Neuronal stem cell (in vitro differentiated cells): ENCODE data around the gene CYP4F11.

ENCODE experiments used
- DNase-seq: peaks from one replicate; pipeline ENCODE4 v3.0.0-alpha.2; 2013; ENCODE audit warnings: low spot score
- H2AFZ ChIP-seq: one replicate; pipeline ENCODE4 v1.6.1; 2013; ENCODE audit warnings: mild to moderate bottlenecking, low read length, inconsistent platforms
- H2AK5ac ChIP-seq: 2 replicates; pipeline ENCODE4 v1.6.1; 2013; ENCODE audit warnings: low read depth, mild to moderate bottlenecking, inconsistent platforms, low read length, moderate library complexity, mixed read lengths
- H2BK120ac ChIP-seq: 2 replicates; pipeline ENCODE4 v1.6.1; 2013; ENCODE audit warnings: low read depth, mild to moderate bottlenecking, inconsistent platforms, low read length, moderate library complexity, mixed read lengths
- H2BK12ac ChIP-seq: one replicate; pipeline ENCODE4 v1.6.1; 2013; ENCODE audit warnings: low read length, inconsistent platforms
- H2BK15ac ChIP-seq: 2 replicates; pipeline ENCODE4 v1.6.1; 2013; ENCODE audit warnings: mild to moderate bottlenecking, low read length, inconsistent platforms, mixed read lengths
- H2BK5ac ChIP-seq: one replicate; pipeline ENCODE4 v1.6.1; 2013; ENCODE audit warnings: inconsistent platforms, mild to moderate bottlenecking, low read length, moderate library complexity
- H3K14ac ChIP-seq: one replicate; pipeline ENCODE4 v1.6.1; 2013; ENCODE audit warnings: low read length, inconsistent platforms
- H3K18ac ChIP-seq: 2 replicates; pipeline ENCODE4 v1.6.1; 2013; ENCODE audit warnings: low read length, inconsistent platforms
- H3K23ac ChIP-seq: 2 replicates; pipeline ENCODE4 v1.6.1; 2013; ENCODE audit warnings: low read depth, mild to moderate bottlenecking, mixed read lengths, low read length, inconsistent platforms; ENCODE audit not compliant: poor library complexity
- H3K27ac ChIP-seq: replicated peaks from 3 replicates; pipeline ENCODE4 v1.5.1; 2013; ENCODE audit warnings: low read length, inconsistent platforms
- H3K27me3 ChIP-seq, 3 experiments: 2 replicates each; pipeline ENCODE4 v1.6.1; 2013; ENCODE audit warnings: low read length in 3 of 3, mild to moderate bottlenecking in 2 of 3, inconsistent platforms in 1 of 3, low read depth in 1 of 3, mixed read lengths in 1 of 3, moderate library complexity in 1 of 3; ENCODE audit not compliant: control insufficient read depth in 3 of 3, insufficient read depth in 3 of 3
- H3K36me3 ChIP-seq, 2 donors: replicated peaks in 1 of 2; 2 replicates each; pipeline ENCODE4 v1.6.1; 2013; ENCODE audit warnings: low read length in 2 of 2; ENCODE audit not compliant: control insufficient read depth in 2 of 2, insufficient read depth in 2 of 2
- H3K4ac ChIP-seq: 2 replicates; pipeline ENCODE4 v1.6.1; 2013; ENCODE audit warnings: inconsistent platforms, mild to moderate bottlenecking, low read length, moderate library complexity
- H3K4me1 ChIP-seq, 2 donors: 1 replicate in 1 of 2; 2 replicates in 1 of 2; pipeline ENCODE4 v1.6.1; 2013; ENCODE audit warnings: low read length in 2 of 2, low read depth in 1 of 2; ENCODE audit not compliant: control insufficient read depth in 2 of 2, insufficient read depth in 1 of 2
- H3K4me2 ChIP-seq: one replicate; pipeline ENCODE4 v1.6.1; 2013; ENCODE audit warnings: mild to moderate bottlenecking, low read length, inconsistent platforms; ENCODE audit not compliant: insufficient read depth, poor library complexity, severe bottlenecking
- H3K4me3 ChIP-seq, 2 donors: 2 replicates each; pipeline ENCODE4 v1.5.1; 2013; ENCODE audit warnings: low read length in 2 of 2, mild to moderate bottlenecking in 2 of 2, inconsistent platforms in 1 of 2, moderate library complexity in 1 of 2
- H3K79me1 ChIP-seq: one replicate; pipeline ENCODE4 v1.6.1; 2013; ENCODE audit warnings: low read depth, mild to moderate bottlenecking, inconsistent platforms, low read length, moderate library complexity
- H3K9ac ChIP-seq: one replicate; pipeline ENCODE4 v1.6.1; 2013; ENCODE audit warnings: mild to moderate bottlenecking, low read depth, low read length, inconsistent platforms; ENCODE audit not compliant: poor library complexity
- H3K9me3 ChIP-seq, 2 donors: replicated peaks in 1 of 2; 2 replicates each; pipeline versions ENCODE3 to v1.6.1; 2013; ENCODE audit warnings: low read length in 2 of 2, mild to moderate bottlenecking in 2 of 2, inconsistent platforms in 1 of 2, low read depth in 1 of 2, mixed read lengths in 1 of 2, moderate library complexity in 1 of 2; ENCODE audit not compliant: control insufficient read depth in 2 of 2, insufficient read depth in 1 of 2
- H4K8ac ChIP-seq: one replicate; pipeline ENCODE4 v1.6.1; 2013; ENCODE audit warnings: low read depth, mild to moderate bottlenecking, inconsistent platforms, low read length, moderate library complexity
- H4K91ac ChIP-seq: one replicate; pipeline ENCODE4 v1.6.1; 2013; ENCODE audit warnings: low read length, low read depth, mild to moderate bottlenecking, inconsistent platforms; ENCODE audit not compliant: poor library complexity
- WGBS, 2 donors: extraction: QIAGEN DNeasy Blood & Tissue Kit; methylation state at CpG; one replicate each; pipeline ENCODE4 v1.1.7; 2013; ENCODE audit warnings: missing lambda C conversion rate in 2 of 2, mixed read lengths in 1 of 2; ENCODE audit not compliant: insufficient read length in 2 of 2, insufficient replicate concordance in 1 of 2; ENCODE audit errors: extremely low coverage in 2 of 2; 5-methylcytosine and 5-hydroxymethylcytosine counted together

Gene CYP4F11

DNA sequence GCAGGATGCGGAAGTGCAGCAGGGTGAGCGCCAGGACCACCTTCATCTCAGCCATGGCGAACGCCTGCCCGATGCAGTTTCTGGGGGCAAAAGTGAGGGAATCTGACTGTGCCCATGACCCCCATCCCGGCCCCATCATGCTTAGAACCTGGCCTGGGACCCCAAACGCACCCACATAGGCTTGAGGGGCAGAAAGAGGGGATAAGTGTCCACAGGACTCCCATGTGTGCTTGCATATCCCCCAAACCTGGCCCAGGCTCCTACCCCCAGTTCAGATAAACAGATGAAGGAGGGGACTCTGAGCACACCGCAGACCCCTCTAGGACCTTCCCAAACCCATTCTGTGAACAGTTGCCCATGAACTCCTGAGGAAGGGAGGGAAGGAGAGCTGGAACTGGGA, 20.5 kb downstream of the CYP4F11 start:
- Histone ChIP-seq H3K23ac (no peak overlapping the region), H3K18ac (no peak overlapping the region), H2BK5ac (peak overlapping the region; percentile 22), H2BK12ac (no peak overlapping the region), H3K4ac (no peak overlapping the region), H3K9me3 (peaks cover 0 to 6% of the 10 kb centered on the region in 2 donors), H2BK120ac (no peak overlapping the region), H4K8ac (no peak overlapping the region), H3K36me3 (no peaks in the 10 kb centered on the region), H2AK5ac (no peak overlapping the region), H2BK15ac (no peak overlapping the region), H3K4me2 (no peak overlapping the region), H3K9ac (no peak overlapping the region), H3K4me1 (no peaks in the 10 kb centered on the region), H2AFZ (no peak overlapping the region), H3K4me3 (no peak overlapping the region), H3K27ac (no peak overlapping the region), H3K27me3 (peaks cover 0 to 8% (median 0%) of the 10 kb centered on the region in 3 experiments), H4K91ac (no peak overlapping the region), H3K79me1 (no peaks in the 10 kb centered on the region), H3K14ac (no peak overlapping the region)
- WGBS, 2 donors: no CpG with 5 or more reads among the region's 8 CpGs
- no peak for DNase-seq

DNA sequence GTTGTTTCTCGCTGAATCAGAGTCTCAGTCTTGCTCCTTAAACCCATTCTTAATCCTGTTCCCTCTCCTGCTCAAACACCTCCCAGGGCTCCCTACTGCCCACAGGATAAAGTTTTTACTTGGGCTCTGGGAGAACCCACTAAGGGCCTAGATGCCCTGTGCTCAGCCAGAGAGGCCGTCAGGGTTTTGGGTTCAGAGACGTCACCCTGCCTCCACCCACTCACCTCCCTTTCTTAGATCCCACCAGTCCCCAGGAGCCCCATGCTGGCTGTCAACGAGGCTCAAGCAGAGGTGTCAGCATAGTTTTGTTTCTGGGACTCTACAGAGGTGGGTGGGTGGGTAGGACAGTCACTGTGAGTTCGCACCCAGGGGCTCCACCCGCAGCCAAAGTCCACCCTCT, 20.9 kb downstream of the CYP4F11 start:
- H3K36me3 ChIP-seq: no peaks in the 10 kb centered on the region

DNA sequence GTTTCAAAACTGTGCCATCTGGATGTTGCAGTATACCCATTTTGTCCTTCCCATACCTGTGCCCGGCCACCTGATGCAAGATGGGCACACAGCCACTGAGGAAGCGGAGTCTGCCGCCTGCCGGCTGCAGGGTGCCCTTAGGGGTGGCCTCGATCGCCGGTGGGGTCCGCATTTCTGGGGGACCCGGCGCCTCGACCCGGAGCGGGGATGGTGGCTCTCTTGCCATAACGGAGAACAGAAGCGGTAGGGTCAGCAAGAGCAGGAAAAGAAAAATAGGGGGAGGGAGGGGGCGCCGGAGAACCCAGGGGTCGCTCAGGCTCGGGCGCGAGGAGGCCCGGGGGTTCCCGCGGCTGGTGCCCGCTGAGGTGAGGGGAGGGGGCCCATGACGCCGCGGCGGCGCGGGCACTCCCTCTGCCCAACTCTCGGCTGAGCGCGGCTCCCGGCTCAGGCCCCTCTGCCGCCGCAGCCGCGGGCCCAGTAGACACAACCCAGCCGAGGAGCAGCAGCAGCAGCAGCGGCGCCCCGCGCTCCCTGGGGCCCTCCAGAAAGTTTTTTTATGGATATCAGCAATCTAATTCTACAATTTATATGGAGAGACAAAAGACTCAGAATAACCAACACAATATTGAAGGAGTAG, 22.6 kb downstream of the CYP4F11 start:
- H2BK5ac ChIP-seq: no peak overlapping the region
- peaks cover 0 to 6% of the 10 kb centered on the region in 2 donors for H3K9me3 ChIP-seq
- no peak for DNase-seq
- peak overlapping the region; percentile 40 for H3K4me2 ChIP-seq
- no peaks in the 10 kb centered on the region for H3K36me3 ChIP-seq
- H3K27ac ChIP-seq: no peak overlapping the region
- H2BK120ac ChIP-seq: no peak overlapping the region
- no peak overlapping the region for H2AK5ac ChIP-seq
- H4K8ac ChIP-seq: no peak overlapping the region
- H2BK12ac ChIP-seq: no peak overlapping the region
- H3K27me3 ChIP-seq: peaks cover 0 to 8% (median 0%) of the 10 kb centered on the region in 3 experiments
- H3K18ac ChIP-seq: no peak overlapping the region
- no peak overlapping the region for H3K4ac ChIP-seq
- no peak overlapping the region for H3K9ac ChIP-seq
- no peak overlapping the region for H3K4me3 ChIP-seq
- no peak overlapping the region for H3K14ac ChIP-seq
- no peak overlapping the region for H2BK15ac ChIP-seq
- H4K91ac ChIP-seq: no peak overlapping the region
- no peaks in the 10 kb centered on the region for H3K4me1 ChIP-seq
- WGBS, 2 donors: no CpG with 5 or more reads among the region's 44 CpGs
- no peak overlapping the region for H3K23ac ChIP-seq
- H3K79me1 ChIP-seq: no peaks in the 10 kb centered on the region
- no peak overlapping the region for H2AFZ ChIP-seq

More for the DNA sequence above, 20.9 kb downstream of the CYP4F11 start:
- H3K18ac ChIP-seq: no peak overlapping the region
- no peak for DNase-seq
- no peak overlapping the region for H3K4ac ChIP-seq
- no peak overlapping the region for H2AFZ ChIP-seq
- no peak overlapping the region for H3K27ac ChIP-seq
- H3K9ac ChIP-seq: no peak overlapping the region
- no peak overlapping the region for H2AK5ac ChIP-seq
- no peak overlapping the region for H3K23ac ChIP-seq
- H3K4me1 ChIP-seq: no peaks in the 10 kb centered on the region
- H3K4me2 ChIP-seq: no peak overlapping the region
- H2BK120ac ChIP-seq: no peak overlapping the region
- H3K27me3 ChIP-seq: peaks cover 0 to 8% (median 0%) of the 10 kb centered on the region in 3 experiments
- H2BK5ac ChIP-seq: no peak overlapping the region
- WGBS, 2 donors: no CpG with 5 or more reads among the region's 6 CpGs
- H4K91ac ChIP-seq: no peak overlapping the region
- no peaks in the 10 kb centered on the region for H3K79me1 ChIP-seq
- no peak overlapping the region for H3K14ac ChIP-seq
- peaks cover 0 to 6% of the 10 kb centered on the region in 2 donors for H3K9me3 ChIP-seq
- H2BK12ac ChIP-seq: no peak overlapping the region
- H4K8ac ChIP-seq: no peak overlapping the region
- no peak overlapping the region for H2BK15ac ChIP-seq
- H3K4me3 ChIP-seq: no peak overlapping the region

GRCh38 chr19:15905026-15905425, 29.3 kb downstream of the CYP4F11 start:
- Histone ChIP-seq H3K27me3 (no peaks in the 10 kb centered on the region), H3K27ac (no peak overlapping the region), H3K14ac (no peak overlapping the region), H3K79me1 (no peaks in the 10 kb centered on the region), H4K91ac (no peak overlapping the region), H3K4ac (no peak overlapping the region), H2AK5ac (no peak overlapping the region), H2BK5ac (no peak overlapping the region), H3K4me1 (no peaks in the 10 kb centered on the region), H3K9me3 (peaks cover 0 to 9% of the 10 kb centered on the region in 2 donors), H3K23ac (no peak overlapping the region), H3K36me3 (no peaks in the 10 kb centered on the region), H3K9ac (no peak overlapping the region), H2AFZ (no peak overlapping the region), H2BK12ac (no peak overlapping the region), H3K18ac (no peak overlapping the region), H4K8ac (no peak overlapping the region), H2BK120ac (no peak overlapping the region), H3K4me3 (no peak overlapping the region), H3K4me2 (no peak overlapping the region), H2BK15ac (no peak overlapping the region)
- no peak for DNase-seq
